Anterior cingulate cortex (tissue), 58 donors: ENCODE data around the gene CAMSAP1.
"Not testable (repeated sequence)": the region's sequence is repeated elsewhere in the genome, so short reads cannot be mapped to it uniquely, and the experiment has no call there.

Experiments
- DNase-seq, 58 donors: peaks; one replicate each; lab custom pipeline; 2025; lab: John Stamatoyannopoulos, UW

The CAMSAP1 gene

GRCh38 chr9:135901826-135902225 is 5.5 kb downstream of the CAMSAP1 start:
- no peak for DNase-seq

DNA sequence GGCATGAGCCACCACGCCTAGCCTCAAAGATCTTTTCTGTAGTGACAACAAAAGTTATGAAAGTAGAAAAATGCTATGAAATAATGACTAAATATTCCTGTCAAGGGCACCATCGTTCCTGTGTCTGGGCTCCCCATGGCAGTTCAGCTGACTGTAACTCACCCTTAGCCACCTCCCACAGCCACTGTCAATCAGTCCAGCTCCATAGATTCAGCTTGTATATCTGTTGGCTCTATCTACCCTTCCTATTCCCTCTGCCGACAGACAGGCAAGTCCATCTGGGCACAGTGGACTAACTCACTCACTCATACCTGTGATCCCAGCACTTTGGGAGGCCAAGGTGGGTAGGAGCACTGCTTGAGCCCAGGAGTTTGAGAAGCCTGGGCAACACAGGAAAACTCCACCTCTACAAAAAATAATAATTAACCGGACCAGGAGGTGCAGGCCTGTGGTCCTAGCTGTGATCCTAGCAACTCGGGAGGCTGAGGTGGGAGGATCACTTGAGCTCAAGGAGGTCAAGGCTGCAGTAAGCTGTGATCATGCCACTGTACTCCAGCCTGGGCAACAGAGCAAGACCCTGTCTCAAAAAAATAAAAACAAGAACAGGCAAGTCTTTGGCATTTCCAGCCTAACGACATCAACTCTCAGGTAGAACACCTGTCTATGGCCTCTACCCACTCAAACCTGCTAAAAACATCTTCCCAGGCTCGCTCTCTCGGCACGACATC is 6.2 kb downstream of the CAMSAP1 start:
- DNase-seq: no peak

DNA sequence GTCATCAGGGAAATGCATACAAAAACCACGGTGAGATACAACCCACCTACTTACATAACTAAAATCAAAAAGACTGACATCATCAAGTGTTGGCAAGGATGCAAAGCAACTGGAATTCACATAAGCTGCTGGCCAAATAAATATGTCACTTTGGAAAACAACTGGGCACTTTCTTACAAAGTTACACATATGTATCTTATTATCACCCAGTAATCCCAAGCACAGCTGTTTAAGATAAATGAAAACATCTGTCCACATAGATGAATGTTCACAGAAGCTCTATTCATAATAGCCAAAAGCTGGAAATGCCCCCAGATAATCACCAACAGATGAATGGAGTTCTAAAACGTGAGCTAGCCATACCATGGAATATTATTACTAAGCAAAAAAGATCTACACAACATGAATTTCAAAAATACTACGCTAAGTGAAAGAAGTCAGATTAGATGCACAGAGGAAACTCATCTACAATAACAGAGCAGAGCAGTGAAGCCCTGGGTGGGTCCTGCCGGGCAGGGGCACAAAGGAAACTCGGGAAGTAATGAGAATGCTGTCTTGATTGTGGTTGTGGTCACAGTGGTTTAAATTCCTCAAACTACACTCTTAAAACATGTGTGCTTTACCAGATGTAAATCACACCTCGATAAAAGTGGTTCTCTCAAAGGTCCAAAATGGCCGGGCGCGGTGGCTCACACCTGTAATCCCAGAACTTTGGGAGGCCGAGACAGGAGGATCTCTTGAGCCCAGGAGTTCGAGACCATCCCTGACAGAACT is 8.5 kb downstream of the CAMSAP1 start:
- no peak for DNase-seq

- DNase-seq: no peak
Observed at GRCh38 chr9:135896626-135897025, 10.7 kb downstream of the CAMSAP1 start.

- no peak for DNase-seq
Observed at GRCh38 chr9:135896205-135896604, 11.1 kb downstream of the CAMSAP1 start.

GRCh38 chr9:135895202-135895848 is 12.0 kb downstream of the CAMSAP1 start:
- no peak for DNase-seq

GRCh38 chr9:135893104-135893503 is 14.2 kb downstream of the CAMSAP1 start:
- no peak for DNase-seq

- not testable (repeated sequence) for DNase-seq
Observed at GRCh38 chr9:135892327-135892726, 15.0 kb downstream of the CAMSAP1 start.

DNA sequence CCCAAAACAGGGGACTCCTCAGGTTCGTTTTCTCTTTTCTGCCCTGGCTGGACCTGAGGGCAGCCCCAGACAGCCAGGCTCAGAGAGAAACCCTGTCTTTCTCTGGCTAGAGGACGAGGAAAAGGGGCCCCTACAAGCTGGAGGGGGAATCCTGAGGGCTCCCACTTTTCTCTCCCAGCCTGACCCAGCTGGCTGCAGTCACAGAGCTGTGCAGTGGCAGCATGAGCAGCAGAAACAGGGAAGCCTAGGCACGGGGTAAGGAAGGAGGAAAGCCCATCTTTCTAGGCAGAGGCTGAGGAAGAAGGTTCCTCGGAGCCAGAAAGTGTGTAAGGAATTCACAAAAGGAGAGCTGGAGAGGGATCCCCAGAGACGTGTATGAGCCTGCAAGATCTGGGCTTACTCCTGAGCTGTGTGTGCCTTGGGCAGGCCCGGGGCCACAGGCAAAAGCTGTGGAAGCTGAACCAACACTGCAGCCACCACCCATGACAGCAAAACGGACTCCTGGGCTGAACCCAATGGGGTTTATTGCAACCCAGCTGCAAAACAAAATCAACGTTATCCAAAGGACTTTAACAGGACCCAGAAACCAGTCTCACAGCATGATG is 16.2 kb downstream of the CAMSAP1 start:
- DNase-seq: no peak

DNA sequence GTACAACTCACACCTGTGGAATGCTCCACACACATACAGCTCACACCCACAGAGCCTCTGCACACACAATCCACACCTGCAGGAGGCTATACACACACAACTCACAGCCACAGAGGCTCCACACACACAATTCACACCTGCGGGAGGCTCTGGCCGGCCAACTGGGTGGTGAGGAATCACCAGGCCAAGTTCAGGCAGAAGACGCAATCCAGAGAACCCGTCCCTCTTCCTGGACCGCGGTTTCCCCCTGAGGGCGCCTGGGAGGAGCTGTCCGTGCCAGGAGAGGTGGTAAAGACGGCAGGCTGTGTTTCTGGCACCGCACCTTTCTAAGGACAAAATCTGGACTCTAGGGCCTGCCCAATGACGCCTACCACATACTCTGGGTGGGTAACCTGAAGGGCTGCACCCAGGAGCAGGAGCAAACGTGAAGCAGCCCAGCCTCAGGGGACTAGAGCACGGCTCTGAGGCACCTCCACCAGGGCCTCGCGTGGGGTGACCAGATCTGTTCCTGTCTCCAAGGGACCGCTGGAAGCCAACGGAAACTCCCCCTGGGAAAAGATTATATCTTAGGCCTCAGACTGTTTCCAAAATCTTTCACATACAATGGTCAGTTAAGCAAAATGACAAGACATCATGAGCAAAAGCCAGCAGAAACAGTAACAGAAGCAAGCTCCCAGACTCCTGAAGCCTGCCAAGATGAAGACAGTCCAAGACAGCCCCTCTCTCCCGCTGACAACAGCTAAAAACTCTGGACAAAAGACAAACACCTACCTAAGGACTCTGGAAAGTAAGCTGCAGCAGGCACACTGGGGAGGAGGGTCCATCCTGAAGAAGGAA is 16.9 kb downstream of the CAMSAP1 start:
- no peak for DNase-seq

GRCh38 chr9:135889564-135890189 is 17.7 kb downstream of the CAMSAP1 start:
- DNase-seq: no peak

GRCh38 chr9:135888766-135889394 is 18.5 kb downstream of the CAMSAP1 start:
- DNase-seq: no peak

DNA sequence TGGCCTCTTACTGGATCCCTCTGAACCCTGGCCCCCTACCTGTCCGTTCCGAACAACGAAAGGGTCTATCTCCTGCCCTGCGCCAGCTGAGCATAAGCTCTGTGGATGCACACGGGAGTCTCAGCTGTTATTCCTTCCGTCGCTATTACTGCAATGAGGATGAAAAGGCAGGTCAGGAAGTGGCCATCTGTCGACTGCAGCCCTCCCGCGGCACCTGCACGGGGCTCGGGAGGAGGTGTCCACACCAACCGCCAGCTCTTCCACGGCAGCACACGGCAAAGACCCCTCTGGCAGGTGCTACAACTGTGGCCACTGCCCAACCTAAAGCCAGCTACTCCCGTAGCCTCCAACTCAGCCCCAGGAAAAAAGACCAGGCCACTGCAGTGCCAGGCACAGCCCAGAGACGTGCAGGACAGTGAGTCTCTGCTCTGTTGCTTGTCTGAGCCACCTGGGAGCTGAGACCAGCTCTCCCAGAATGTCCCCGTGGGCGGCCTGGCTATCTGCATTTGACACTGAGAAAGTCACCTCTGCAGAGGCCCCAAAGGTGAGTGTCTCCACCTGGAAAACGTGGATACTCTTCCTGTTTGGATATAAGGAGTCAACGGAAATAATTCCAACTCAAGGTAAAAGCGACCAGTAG is 19.1 kb downstream of the CAMSAP1 start:
- no peak for DNase-seq

DNA sequence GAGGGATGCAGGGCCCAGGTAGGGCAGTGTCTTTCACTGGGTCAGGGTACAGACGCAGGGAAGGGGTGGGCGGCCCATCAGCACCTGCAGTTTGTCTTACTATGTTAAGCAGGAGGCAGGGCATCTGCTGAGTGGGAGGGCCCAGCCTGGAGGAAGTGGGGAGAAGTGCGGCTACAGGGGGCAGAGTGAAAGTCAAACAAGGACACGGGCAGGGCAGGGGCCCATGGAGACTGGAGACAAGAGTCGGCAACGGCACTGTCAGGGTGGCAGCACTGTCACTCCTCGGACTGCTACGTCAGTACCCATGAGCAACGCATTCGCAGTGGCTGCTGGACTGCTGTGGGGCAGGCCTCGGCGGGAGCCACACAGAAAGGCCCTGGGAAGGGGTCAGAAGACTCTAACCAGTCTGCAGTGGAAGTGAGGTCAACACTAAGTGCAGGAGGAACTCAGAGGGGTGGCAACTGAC is 19.7 kb downstream of the CAMSAP1 start:
- DNase-seq: peak in 8 of 58 donors; percentile 23 to 54 (median 42)

DNA sequence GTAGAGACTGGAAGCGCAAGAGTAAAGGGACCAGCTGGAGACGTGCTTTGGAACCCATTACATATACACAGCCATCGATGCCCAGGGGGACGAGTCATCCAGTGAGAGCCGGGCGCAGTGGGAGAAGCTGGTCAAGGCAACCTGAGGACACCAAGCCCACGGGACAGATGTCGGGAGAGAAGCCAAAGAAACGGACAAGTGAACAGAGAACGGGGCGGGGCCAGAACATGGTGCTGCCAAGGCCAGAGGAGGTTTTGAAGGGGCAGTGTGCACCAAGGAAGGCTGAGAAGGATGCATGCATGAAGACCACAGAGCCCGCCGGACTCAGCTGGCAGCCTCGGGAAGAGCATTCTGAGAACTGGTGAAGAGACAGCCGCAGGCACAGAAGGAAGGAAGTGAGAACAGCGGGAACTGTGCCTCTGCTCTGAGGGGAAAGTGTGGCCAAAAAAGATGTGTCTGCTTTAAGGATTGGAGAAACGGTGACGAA is 20.3 kb downstream of the CAMSAP1 start:
- DNase-seq: peak in 32 of 58 donors; percentile 18 to 77 (median 48)

DNA sequence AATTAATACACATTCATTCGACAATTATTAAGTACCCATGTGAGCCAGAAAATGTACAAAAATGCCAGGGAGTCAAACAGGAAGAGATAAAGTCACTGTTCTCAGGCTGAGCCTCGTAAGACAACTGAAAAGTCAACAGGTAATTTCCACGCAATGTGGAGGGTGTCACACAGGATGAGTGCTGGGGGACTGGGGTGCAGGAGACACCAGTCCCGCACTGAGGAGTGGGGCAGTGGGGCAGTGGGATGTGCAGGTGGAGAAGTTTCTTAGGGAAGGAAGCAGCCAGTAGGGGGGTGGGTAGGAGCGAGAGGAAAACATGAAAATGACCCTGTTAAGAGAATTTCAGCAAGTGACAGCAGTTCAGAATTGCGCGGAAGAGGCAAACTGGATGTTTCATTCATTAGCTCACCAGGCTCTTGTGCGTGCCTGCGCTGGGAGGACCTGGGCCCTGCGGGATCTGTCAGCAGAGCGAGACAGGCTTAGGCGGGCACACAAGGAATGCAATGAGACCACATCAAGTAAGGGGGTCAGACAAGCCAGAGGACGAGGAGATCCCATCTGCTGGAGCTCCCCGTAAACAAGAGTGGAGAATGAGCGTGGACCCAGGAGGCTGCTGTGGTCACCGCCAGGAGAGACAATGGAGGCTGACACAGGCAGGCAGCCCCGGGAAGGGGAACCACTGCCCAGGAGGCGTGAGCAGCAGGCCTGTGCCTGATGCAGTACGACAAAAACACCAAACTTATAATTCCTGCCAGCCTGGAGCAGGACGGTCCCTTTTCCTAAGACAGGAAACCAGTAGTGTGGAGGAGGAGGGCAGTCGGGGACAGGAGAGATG is 21.0 kb downstream of the CAMSAP1 start:
- DNase-seq: peak in 16 of 58 donors; percentile 18 to 69 (median 43)

DNA sequence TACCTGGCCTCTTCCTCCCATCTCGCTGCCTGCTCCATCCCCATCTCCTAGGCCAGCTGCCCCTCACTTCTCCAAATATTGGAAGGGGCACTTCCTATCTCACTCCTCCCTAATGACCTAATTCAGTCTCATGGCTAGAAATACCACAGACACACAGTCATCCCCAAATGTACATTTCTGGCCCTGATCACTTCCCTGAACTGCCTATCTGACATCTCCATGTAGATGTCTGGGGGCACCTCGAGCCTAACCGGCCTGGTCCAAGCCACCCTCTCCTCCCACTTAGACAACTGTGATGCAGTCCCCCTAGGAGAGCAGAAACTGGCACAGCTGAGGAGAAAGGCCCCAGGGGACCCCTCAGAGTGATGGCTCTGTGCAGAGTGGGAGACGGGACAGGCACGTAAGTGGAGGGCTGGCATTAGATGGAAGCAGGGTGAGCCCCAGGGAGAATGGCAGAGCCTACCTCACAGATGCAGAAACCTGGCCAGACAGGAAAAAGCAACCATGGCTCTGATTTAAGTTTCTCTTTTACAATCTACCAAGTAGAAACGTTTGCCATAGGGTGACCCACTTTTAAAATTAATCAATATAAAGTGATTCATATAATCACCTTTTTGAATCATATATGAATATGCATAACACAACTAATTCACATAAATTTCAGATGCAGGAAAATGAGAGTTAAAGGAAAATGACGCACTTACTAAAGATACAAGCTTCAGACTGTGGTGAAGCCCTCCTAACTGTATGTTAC is 22.1 kb downstream of the CAMSAP1 start:
- DNase-seq: no peak
